C4-2B (cell line): ENCODE data around the gene TMEM168.

ENCODE experiments used
- H3K27ac ChIP-seq: fragments of 450-650 bp; 2 replicates; pipeline ENCODE4 v1.5.1; 2017
- ZFX ChIP-seq: fragments of 450-650 bp; IDR thresholded peaks from 2 replicates; pipeline ENCODE4 v1.6.1; 2017
- TF ChIP-seq, protein P1 (sequence below): fragments of 450-650 bp; conservative IDR thresholded peaks from 2 replicates; pipeline ENCODE4 v1.5.1; 2017; ENCODE audit warnings: mild to moderate bottlenecking

Gene TMEM168

DNA sequence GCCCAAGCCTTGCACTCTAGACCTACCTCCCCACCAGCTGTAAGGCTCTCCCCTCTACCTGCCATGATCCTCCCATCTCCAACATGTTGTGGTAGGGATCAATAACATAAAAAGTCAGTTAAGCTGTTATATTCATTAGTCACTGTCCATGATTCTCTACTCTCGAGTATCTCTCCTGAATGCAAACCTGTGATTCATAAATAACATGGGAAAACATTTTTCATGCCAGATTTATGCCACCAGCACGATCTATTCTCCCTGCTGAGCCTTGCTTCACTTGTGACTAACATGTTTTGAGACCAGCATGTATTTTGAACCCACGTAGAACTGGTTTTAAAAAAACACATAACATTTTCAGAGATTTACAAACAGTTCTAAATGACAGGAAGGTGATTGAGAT lies 30.3 kb downstream of the TMEM168 start:
- no peak overlapping the region for H3K27ac ChIP-seq
- TF ChIP-seq, protein P1, sequence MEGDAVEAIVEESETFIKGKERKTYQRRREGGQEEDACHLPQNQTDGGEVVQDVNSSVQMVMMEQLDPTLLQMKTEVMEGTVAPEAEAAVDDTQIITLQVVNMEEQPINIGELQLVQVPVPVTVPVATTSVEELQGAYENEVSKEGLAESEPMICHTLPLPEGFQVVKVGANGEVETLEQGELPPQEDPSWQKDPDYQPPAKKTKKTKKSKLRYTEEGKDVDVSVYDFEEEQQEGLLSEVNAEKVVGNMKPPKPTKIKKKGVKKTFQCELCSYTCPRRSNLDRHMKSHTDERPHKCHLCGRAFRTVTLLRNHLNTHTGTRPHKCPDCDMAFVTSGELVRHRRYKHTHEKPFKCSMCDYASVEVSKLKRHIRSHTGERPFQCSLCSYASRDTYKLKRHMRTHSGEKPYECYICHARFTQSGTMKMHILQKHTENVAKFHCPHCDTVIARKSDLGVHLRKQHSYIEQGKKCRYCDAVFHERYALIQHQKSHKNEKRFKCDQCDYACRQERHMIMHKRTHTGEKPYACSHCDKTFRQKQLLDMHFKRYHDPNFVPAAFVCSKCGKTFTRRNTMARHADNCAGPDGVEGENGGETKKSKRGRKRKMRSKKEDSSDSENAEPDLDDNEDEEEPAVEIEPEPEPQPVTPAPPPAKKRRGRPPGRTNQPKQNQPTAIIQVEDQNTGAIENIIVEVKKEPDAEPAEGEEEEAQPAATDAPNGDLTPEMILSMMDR: no peak
- TF ChIP-seq ZFX: no peak

- TF ChIP-seq, protein P1: no peak
- no peak for TF ChIP-seq ZFX
- no peak overlapping the region for H3K27ac ChIP-seq
Observed at GRCh38 chr7:112757337-112757736, 32.9 kb downstream of the TMEM168 start.

- TF ChIP-seq, protein P1: no peak
- no peak for TF ChIP-seq ZFX
- H3K27ac ChIP-seq: no peak overlapping the region
Observed at GRCh38 chr7:112753298-112753697, 36.9 kb downstream of the TMEM168 start.

- TF ChIP-seq ZFX: no peak
- TF ChIP-seq, protein P1: no peak
- H3K27ac ChIP-seq: no peak overlapping the region
Observed at GRCh38 chr7:112752576-112752975, 37.6 kb downstream of the TMEM168 start.

DNA sequence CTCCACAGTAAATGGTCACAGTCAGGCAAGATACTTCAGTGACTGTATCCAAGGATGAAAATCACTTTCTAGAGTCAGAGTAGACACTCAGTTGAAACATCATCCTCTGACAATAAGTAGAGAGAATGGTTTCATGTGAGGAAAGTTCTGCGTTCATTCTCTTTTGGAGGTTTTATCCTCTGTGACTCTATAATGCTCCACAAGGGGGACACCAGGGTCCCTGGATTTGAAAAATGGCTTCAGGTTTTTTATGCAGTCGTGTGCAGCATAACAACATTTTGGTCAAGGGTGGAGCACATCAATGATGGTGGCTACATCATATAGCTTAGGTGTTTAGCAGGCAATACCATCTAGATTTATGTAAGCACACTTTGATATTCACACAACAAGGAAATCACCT lies 40.4 kb downstream of the TMEM168 start:
- no peak overlapping the region for H3K27ac ChIP-seq
- TF ChIP-seq, protein P1: peak; percentile 23; the same call in 1 of the 2 replicates
- no peak for TF ChIP-seq ZFX

GRCh38 chr7:112748381-112748780 lies 41.8 kb downstream of the TMEM168 start:
- H3K27ac ChIP-seq: no peak overlapping the region
- TF ChIP-seq ZFX: no peak
- TF ChIP-seq, protein P1: no peak

DNA sequence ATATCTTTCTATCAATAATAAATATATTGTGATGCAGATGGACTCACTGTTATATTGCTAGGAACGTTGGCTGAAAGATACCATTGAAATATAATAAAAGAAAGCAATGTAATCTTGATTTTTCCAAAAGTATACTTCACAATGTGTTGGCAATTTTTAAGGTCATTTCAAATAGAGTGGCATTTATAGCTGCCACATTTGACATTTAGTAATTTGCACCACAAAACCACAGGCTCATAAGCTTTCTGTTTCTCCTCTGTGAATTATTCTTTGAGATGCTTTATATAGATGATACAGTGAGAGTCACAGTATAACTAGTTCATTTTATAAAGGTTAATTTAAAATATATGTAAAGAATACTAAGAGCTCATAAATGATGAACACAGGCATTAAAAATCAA lies 44.6 kb downstream of the TMEM168 start:
- no peak overlapping the region for H3K27ac ChIP-seq
- no peak for TF ChIP-seq ZFX
- TF ChIP-seq, protein P1: no peak
